Ishikawa (cell line): ENCODE results near the gene MCEE.

Experiments used
- CEBPB ChIP-seq: IDR thresholded peaks from 2 replicates; pipeline ENCODE4 v1.6.1; 2012
- CREB1 ChIP-seq: IDR thresholded peaks from 2 replicates; pipeline ENCODE4 v1.6.1; 2012; ENCODE audit warnings: low read depth
- EGR1 ChIP-seq: IDR thresholded peaks from 2 replicates; pipeline ENCODE4 v1.6.1; 2012
- EP300 ChIP-seq: IDR thresholded peaks from 2 replicates; pipeline ENCODE4 v1.6.1; 2012; ENCODE audit warnings: borderline replicate concordance
- FOXM1 ChIP-seq: IDR thresholded peaks from 2 replicates; pipeline ENCODE4 v1.6.1; 2012; ENCODE audit warnings: low read depth, borderline replicate concordance
- MAX ChIP-seq: IDR thresholded peaks from 2 replicates; pipeline ENCODE4 v1.6.1; 2012
- NFIC ChIP-seq: IDR thresholded peaks from 2 replicates; pipeline ENCODE4 v1.6.1; 2012
- RAD21 ChIP-seq: IDR thresholded peaks from 2 replicates; pipeline ENCODE4 v1.6.1; 2012; ENCODE audit warnings: low read depth
- REST ChIP-seq: IDR thresholded peaks from 2 replicates; pipeline ENCODE4 v1.6.1; 2012; ENCODE audit warnings: low read depth, mild to moderate bottlenecking
- TAF1 ChIP-seq: IDR thresholded peaks from 2 replicates; pipeline ENCODE4 v1.6.1; 2012; ENCODE audit warnings: low read depth, mild to moderate bottlenecking
- TCF12 ChIP-seq: IDR thresholded peaks from 2 replicates; pipeline ENCODE4 v1.6.1; 2012; ENCODE audit warnings: low read depth
- TEAD4 ChIP-seq: IDR thresholded peaks from 2 replicates; pipeline ENCODE4 v1.6.1; 2012
- YY1 ChIP-seq: IDR thresholded peaks from 2 replicates; pipeline ENCODE4 v1.6.1; 2012; ENCODE audit warnings: low read depth
- ZBTB7A ChIP-seq: IDR thresholded peaks from 2 replicates; pipeline ENCODE4 v1.6.1; 2012; ENCODE audit warnings: low read depth
- TF ChIP-seq, protein P1 (sequence below): IDR thresholded peaks from 2 replicates; pipeline ENCODE4 v1.6.1; 2012

Gene MCEE

GRCh38 chr2:71126957-71127356 lies 3.1 kb downstream of the MCEE start:
- TF ChIP-seq CEBPB (no peak), TAF1 (no peak), FOXM1 (no peak), RAD21 (no peak), EGR1 (no peak), TCF12 (no peak), REST (no peak), EP300 (no peak), ZBTB7A (no peak), CREB1 (no peak)

- TF ChIP-seq CREB1 (no peak), RAD21 (no peak), EP300 (no peak), YY1 (no peak), TAF1 (no peak), FOXM1 (no peak), TCF12 (no peak), CEBPB (no peak), ZBTB7A (no peak), MAX (no peak), EGR1 (no peak)
These were observed 4.3 kb downstream of the MCEE start for GRCh38 chr2:71125506-71126294.

- no peak for TF ChIP-seq CEBPB
- TF ChIP-seq FOXM1: no peak
- TF ChIP-seq YY1: no peak
- no peak for TF ChIP-seq REST
- no peak for TF ChIP-seq TEAD4
- TF ChIP-seq NFIC: no peak
- TF ChIP-seq TAF1: no peak
- TF ChIP-seq ZBTB7A: no peak
- no peak for TF ChIP-seq CREB1
- TF ChIP-seq, protein P1, sequence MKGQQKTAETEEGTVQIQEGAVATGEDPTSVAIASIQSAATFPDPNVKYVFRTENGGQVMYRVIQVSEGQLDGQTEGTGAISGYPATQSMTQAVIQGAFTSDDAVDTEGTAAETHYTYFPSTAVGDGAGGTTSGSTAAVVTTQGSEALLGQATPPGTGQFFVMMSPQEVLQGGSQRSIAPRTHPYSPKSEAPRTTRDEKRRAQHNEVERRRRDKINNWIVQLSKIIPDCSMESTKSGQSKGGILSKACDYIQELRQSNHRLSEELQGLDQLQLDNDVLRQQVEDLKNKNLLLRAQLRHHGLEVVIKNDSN: no peak
These were observed 7.4 kb downstream of the MCEE start for GRCh38 chr2:71122387-71123298.

- TF ChIP-seq TAF1: no peak
- no peak for TF ChIP-seq NFIC
- TF ChIP-seq CREB1: no peak
- TF ChIP-seq TCF12: no peak
- TF ChIP-seq REST: no peak
- no peak for TF ChIP-seq YY1
- no peak for TF ChIP-seq EP300
- TF ChIP-seq RAD21: no peak
- TF ChIP-seq TEAD4: no peak
- TF ChIP-seq, protein P1: no peak
- no peak for TF ChIP-seq EGR1
- no peak for TF ChIP-seq FOXM1
- no peak for TF ChIP-seq ZBTB7A
- no peak for TF ChIP-seq CEBPB
- TF ChIP-seq MAX: no peak
These were observed 8.6 kb downstream of the MCEE start for GRCh38 chr2:71121479-71121878.
